ENCODE data around the gene HAPLN1. TPM values are rescaled to one million over a fixed set of nuclear protein-coding genes. Genes with fewer than 3 reads are reported as not detected.

Gene HAPLN1
- 0.34 and 1.4 TPM in 2 replicates for total RNA-seq

GRCh38 chr5:83720836-83721537 is at the start of gene HAPLN1:
Gene HAPLN1 (minus strand): TSS chr5:83720855. CDS start chr5:83673523, 47,332 bp downstream.

Other genes starting within 250 kb of the HAPLN1 start
- gene VCAN, start 249.1 kb downstream of the HAPLN1 start, total RNA-seq: 1,063 and 1,194 TPM in 2 replicates